ENCODE results near the gene BMP2K. TPM values are rescaled to one million over a fixed set of nuclear protein-coding genes. Genes with fewer than 3 reads are reported as not detected.

Gene BMP2K
- total RNA-seq (22.4 TPM), polyA plus RNA-seq (ENCODE audit: insufficient read depth in 1 of 8, insufficient read length in 8 of 8, low replicate concordance in 1 of 8) (10 to 100 TPM; 11.4 to 20.7 (median 14.9) TPM)
- long read RNA-seq, donor 1, partial matches to known transcripts, result 0 of 1 reads
- long read RNA-seq, donor 1, other reads (novel, unspliced or antisense), result 0 of 1 reads
- long read RNA-seq, donor 2, partial matches to known transcripts, result 0 of 1 reads
- long read RNA-seq, donor 2, other reads (novel, unspliced or antisense), result 0 of 1 reads
- long read RNA-seq, donor 3, partial matches to known transcripts, result 0 of 1 reads
- long read RNA-seq, donor 3, other reads (novel, unspliced or antisense), result 0 of 1 reads
- long read RNA-seq, donor 4, partial matches to known transcripts, result 0 of 1 reads
- long read RNA-seq, donor 4, other reads (novel, unspliced or antisense), result 0 of 1 reads
- long read RNA-seq, donor 5, partial matches to known transcripts, result 0 of 1 reads
- long read RNA-seq, donor 5, other reads (novel, unspliced or antisense), result 0 of 1 reads
- long read RNA-seq, donor 6, partial matches to known transcripts, result 0 of 2 reads
- long read RNA-seq, donor 6, other reads (novel, unspliced or antisense), result 0 of 2 reads
- long read RNA-seq, donor 7, partial matches to known transcripts, result 0 of 1 reads
- long read RNA-seq, donor 7, other reads (novel, unspliced or antisense), result 0 of 1 reads
- long read RNA-seq, donor 8, full-length matches to known transcripts, result 1 of 1 reads
- long read RNA-seq, donor 8, partial matches to known transcripts, result 0 of 1 reads
- long read RNA-seq, donor 8, other reads (novel, unspliced or antisense), result 0 of 1 reads
- long read RNA-seq, donor 9, result 0 reads
- long read RNA-seq, donor 10, partial matches to known transcripts, result 9 of 10 reads
- long read RNA-seq, donor 10, other reads (novel, unspliced or antisense), result 0 of 10 reads
- long read RNA-seq, donor 11, result 0 reads

DNA sequence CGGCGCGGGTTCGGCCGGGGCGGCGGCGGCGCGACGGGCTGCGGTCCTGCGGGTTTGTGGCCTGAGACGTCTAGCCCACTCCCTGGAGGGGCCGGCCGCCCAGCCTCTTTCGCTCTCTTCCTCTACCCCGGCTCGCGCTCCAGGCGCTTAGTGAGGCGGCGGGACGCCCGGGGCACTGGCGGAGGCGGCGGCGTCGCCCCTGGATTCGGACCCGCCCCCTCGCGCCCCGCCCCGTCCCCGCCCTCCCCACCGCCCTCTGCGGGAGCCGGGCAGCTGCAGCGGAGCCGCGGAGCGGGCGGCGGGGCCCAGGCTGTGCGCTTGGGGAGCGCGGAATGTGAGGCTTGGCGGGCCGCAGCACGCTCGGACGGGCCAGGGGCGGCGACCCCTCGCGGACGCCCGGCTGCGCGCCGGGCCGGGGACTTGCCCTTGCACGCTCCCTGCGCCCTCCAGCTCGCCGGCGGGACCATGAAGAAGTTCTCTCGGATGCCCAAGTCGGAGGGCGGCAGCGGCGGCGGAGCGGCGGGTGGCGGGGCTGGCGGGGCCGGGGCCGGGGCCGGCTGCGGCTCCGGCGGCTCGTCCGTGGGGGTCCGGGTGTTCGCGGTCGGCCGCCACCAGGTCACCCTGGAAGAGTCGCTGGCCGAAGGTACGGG is at the start of gene BMP2K:
Gene BMP2K (plus strand): TSS at position 272 of the 650 bp plus-strand sequence. CDS start 194 bp downstream, at position 466.
- Histone ChIP-seq H3K9me3 (replicated peaks; ENCODE audit: control insufficient read depth, low read depth, low read length) (no peaks in the 10 kb centered on the region), H3K4me3 (ENCODE audit: low read length) (peak within 1 kb of the TSS; percentile 93), H3K27ac (ENCODE audit: low read length) (peak within 1 kb of the TSS; percentile 99), H3K4me1 (ENCODE audit: control insufficient read depth, insufficient read depth, low read length) (peaks cover 9% of the 10 kb centered on the region), H3K36me3 (ENCODE audit: control insufficient read depth, insufficient read depth, low read length) (no peaks in the 10 kb centered on the region), H3K27me3 (ENCODE audit: control insufficient read depth, insufficient read depth, low read length) (no peaks in the 10 kb centered on the region)
- WGBS (ENCODE audit: insufficient coverage), result under 1% methylated on average over 64 of the region's 95 CpGs
- peak; percentile 90 for DNase-seq

DNA sequence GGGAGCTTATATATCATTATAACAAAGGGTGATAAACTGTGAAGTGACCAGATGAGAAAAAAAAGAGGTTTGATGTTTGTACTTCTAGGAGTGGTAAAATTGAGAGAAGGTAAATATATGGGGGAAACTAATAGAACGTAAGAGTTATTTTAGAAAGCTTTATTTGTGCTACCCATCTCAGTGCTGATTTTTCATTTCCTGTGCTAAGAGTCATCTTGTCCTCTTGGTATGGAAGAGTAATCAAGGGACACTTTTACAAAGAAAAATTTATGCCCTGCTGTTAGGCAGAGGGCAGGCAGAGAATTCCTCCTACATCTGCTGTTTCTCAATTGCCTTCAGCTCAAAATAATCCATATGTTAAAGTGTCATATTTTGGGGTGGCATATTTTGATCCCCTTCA is 49.6 kb upstream of the BMP2K start:
- H3K27ac ChIP-seq (ENCODE audit: low read length), result no peak overlapping the region
- H3K4me3 ChIP-seq (ENCODE audit: low read length), result no peak overlapping the region
- DNase-seq, result no peak
- no peaks in the 10 kb centered on the region for H3K9me3 ChIP-seq (replicated peaks; ENCODE audit: control insufficient read depth, low read depth, low read length)
- H3K27me3 ChIP-seq (ENCODE audit: control insufficient read depth, insufficient read depth, low read length), result no peaks in the 10 kb centered on the region
- H3K36me3 ChIP-seq (ENCODE audit: control insufficient read depth, insufficient read depth, low read length), result no peaks in the 10 kb centered on the region
- WGBS (ENCODE audit: insufficient coverage), result no CpG with 5 or more reads among the region's 1 CpG
- no peaks in the 10 kb centered on the region for H3K4me1 ChIP-seq (ENCODE audit: control insufficient read depth, insufficient read depth, low read length)

DNA sequence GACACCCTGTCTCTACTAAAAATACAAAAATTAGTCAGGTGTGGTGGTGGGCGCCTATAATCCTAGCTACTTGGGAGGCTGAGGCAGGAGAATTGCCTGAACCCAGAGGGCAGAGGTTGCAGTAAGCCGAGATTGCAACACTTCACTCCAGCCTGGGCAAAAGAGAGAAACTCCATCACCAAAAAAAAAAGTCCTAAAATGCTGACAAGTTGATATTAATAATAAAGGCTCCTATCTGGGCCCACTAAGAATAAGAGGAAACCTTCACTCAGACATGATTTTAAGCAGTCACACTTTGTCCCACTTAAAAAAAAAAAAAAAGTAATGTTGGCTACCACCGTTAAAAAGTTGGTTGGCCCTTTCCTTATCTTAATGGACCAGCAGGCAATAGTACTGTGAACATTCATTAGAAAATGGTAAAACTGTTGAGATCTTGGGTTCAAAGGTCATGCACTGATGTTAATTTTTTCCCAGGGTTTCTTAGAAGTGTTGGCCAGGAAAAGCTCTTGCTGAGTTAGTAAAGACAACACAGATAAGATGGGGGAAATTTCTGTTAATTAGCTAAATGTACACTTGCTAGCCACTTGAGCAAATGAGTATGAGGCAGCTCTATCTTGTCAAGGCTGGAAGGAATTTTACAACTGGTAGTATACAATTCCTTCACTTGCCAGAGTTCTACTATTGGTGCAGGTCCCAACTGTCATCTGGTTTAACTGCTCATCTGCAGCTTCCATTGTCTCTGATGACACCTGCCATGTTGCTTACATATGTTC is 43.6 kb upstream of the BMP2K start:
- Histone ChIP-seq H3K9me3 (replicated peaks; ENCODE audit: control insufficient read depth, low read depth, low read length) (no peaks in the 10 kb centered on the region), H3K4me3 (ENCODE audit: low read length) (no peak overlapping the region), H3K27me3 (ENCODE audit: control insufficient read depth, insufficient read depth, low read length) (no peaks in the 10 kb centered on the region), H3K36me3 (ENCODE audit: control insufficient read depth, insufficient read depth, low read length) (no peaks in the 10 kb centered on the region), H3K4me1 (ENCODE audit: control insufficient read depth, insufficient read depth, low read length) (no peaks in the 10 kb centered on the region), H3K27ac (ENCODE audit: low read length) (no peak overlapping the region)
- WGBS (ENCODE audit: insufficient coverage), result no CpG with 5 or more reads among the region's 3 CpGs
- no peak for DNase-seq

DNA sequence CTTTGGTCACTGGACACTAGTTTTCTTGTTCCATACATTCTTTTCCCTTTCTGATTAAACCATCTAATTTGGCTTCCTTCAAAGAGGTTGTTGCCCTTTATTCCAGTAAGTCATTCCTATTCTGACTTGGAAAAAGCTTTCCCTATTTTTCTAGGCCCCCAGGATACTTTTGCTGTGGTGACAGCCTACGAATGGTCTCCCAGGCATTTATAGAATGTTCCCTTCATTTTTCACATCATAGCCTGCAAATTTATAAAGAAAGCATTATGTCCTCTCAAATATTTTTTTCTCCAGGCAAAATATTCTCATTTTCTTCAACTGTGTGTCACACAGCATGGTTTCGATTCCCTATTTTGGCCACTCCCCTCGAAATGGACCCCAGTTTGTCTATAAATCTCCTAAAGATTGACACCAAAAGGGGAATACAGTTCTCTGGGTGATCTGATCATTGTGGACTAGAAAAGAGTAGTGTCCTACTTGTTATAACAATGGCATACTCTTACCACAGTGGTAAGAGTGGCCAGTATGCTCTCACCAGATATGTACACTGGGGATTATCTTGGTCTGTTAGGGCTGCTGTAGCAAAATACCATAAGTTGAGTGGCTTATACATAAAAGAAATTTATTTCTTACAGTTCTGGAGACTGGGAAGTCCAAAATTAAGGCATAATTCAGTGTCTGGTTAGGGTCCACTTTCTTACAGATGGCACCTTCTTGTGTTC is 41.5 kb upstream of the BMP2K start:
- no peaks in the 10 kb centered on the region for H3K36me3 ChIP-seq (ENCODE audit: control insufficient read depth, insufficient read depth, low read length)
- no peak for DNase-seq
- no peak overlapping the region for H3K4me3 ChIP-seq (ENCODE audit: low read length)
- H3K4me1 ChIP-seq (ENCODE audit: control insufficient read depth, insufficient read depth, low read length), result no peaks in the 10 kb centered on the region
- WGBS (ENCODE audit: insufficient coverage), result 89% methylated on average over 1 of the region's 3 CpGs
- no peaks in the 10 kb centered on the region for H3K27me3 ChIP-seq (ENCODE audit: control insufficient read depth, insufficient read depth, low read length)
- H3K27ac ChIP-seq (ENCODE audit: low read length), result no peak overlapping the region
- no peaks in the 10 kb centered on the region for H3K9me3 ChIP-seq (replicated peaks; ENCODE audit: control insufficient read depth, low read depth, low read length)

DNA sequence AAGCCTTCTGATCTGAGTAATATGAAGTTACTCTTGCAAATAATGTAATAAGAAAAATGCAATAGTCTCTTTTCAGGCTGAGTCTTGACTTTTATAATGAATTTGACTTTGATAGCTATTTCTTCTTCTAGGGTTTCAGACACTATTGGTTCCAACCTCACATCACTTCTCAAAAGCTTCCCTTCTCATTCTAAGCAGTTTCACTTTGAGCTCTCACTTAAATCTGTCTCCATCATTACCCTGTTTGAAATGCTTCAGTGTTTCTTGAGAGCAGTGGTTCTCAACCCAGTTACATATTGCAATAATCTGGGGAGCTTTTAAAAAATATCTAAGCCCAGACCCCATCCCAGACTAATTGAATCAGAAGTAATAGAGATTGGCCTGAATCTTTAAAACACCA is 40.5 kb upstream of the BMP2K start:
- no peak for DNase-seq
- no peak overlapping the region for H3K4me3 ChIP-seq (ENCODE audit: low read length)
- H3K4me1 ChIP-seq (ENCODE audit: control insufficient read depth, insufficient read depth, low read length), result no peaks in the 10 kb centered on the region
- H3K27ac ChIP-seq (ENCODE audit: low read length), result no peak overlapping the region
- no peaks in the 10 kb centered on the region for H3K27me3 ChIP-seq (ENCODE audit: control insufficient read depth, insufficient read depth, low read length)
- H3K9me3 ChIP-seq (replicated peaks; ENCODE audit: control insufficient read depth, low read depth, low read length), result no peaks in the 10 kb centered on the region
- no peaks in the 10 kb centered on the region for H3K36me3 ChIP-seq (ENCODE audit: control insufficient read depth, insufficient read depth, low read length)

DNA sequence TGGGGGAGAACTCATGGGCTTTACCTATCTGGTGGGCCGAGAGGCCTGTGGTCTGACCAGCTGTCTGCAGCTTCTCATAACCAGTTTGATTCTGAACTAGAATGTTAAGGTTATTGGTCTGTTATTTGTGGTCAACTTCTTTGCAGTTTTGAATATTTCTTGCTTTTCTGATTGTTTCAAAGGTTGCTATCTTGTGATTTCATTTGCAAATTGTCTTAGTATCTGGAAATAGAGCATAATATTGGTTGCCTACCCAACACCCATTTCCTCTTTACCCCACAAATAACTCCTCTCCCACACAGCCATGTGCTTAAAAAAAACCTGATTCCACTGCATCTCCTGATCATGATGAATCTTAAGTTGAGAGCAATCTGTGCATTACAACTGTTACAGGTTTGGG is 39.1 kb upstream of the BMP2K start:
- Histone ChIP-seq H3K4me1 (ENCODE audit: control insufficient read depth, insufficient read depth, low read length) (no peaks in the 10 kb centered on the region), H3K36me3 (ENCODE audit: control insufficient read depth, insufficient read depth, low read length) (no peaks in the 10 kb centered on the region), H3K4me3 (ENCODE audit: low read length) (no peak overlapping the region), H3K9me3 (replicated peaks; ENCODE audit: control insufficient read depth, low read depth, low read length) (no peaks in the 10 kb centered on the region), H3K27me3 (ENCODE audit: control insufficient read depth, insufficient read depth, low read length) (no peaks in the 10 kb centered on the region), H3K27ac (ENCODE audit: low read length) (no peak overlapping the region)
- WGBS (ENCODE audit: insufficient coverage), result 89% methylated on average over 1 of the region's 1 CpG
- no peak for DNase-seq

DNA sequence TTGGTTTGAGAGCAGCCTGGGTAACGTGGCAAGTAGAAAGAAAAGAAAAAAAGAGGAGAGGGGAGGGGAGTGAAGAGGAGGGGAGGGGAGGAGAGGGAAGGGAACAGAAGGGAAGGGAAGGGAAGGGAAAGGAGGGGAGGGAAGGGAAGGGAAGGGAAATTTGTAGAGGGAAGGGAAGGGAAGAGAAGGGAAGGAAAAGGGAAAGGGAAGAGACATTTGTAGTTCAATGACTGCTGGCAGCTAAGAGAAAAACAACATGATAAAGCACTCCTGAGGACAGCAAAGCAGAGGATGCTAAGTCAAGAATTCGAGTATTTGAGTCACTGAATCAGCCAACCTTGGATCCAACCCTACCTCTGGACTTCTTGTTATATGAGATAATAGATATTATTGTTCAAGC is 38.2 kb upstream of the BMP2K start:
- H3K4me3 ChIP-seq (ENCODE audit: low read length), result no peak overlapping the region
- no peaks in the 10 kb centered on the region for H3K36me3 ChIP-seq (ENCODE audit: control insufficient read depth, insufficient read depth, low read length)
- no peaks in the 10 kb centered on the region for H3K27me3 ChIP-seq (ENCODE audit: control insufficient read depth, insufficient read depth, low read length)
- H3K4me1 ChIP-seq (ENCODE audit: control insufficient read depth, insufficient read depth, low read length), result no peaks in the 10 kb centered on the region
- H3K27ac ChIP-seq (ENCODE audit: low read length), result no peak overlapping the region
- H3K9me3 ChIP-seq (replicated peaks; ENCODE audit: control insufficient read depth, low read depth, low read length), result no peaks in the 10 kb centered on the region
- no peak for DNase-seq
- WGBS (ENCODE audit: insufficient coverage), result 69% methylated on average over 1 of the region's 2 CpGs

DNA sequence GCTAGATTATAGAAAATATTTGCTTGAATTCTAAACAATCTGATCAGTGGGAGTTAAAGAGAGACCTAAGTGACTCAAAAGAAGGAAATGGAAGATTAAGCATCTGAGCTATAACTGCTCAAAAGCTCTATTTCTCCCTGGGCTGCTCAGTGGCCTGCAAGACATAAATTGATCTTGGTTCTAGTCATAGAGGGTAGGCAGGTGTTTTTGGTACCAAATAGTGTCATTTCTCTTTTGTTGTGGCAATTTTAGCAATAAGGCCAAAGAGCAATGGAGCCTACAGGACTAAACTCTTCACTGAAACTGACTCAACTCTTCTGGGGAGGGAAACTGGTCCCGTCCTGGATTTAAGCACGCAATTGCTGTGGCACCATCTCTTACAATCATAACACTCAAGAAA is 33.9 kb upstream of the BMP2K start:
- WGBS (ENCODE audit: insufficient coverage), result no CpG with 5 or more reads among the region's 2 CpGs
- H3K9me3 ChIP-seq (replicated peaks; ENCODE audit: control insufficient read depth, low read depth, low read length), result peaks cover 2% of the 10 kb centered on the region

DNA sequence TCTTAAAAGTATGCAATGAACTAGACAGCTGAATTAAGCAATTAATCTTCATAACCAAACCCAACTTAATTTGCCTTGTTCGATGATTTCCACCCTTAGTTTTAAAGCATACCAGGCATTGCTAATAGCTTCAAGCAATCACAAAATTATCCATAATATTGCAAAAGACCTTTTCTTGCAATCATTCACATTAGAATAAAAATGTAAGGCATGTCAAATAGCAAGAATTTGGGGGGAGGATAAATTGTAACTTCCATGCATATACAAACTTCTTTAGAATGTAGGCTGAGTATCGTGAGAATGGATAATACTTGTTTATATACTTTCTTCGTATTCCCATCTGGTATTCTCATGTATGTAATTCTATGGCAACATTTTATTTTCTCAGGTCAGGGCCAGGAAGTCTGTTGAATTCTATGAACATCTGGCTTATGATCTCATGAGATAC is 28.7 kb upstream of the BMP2K start:
- peaks cover 2% of the 10 kb centered on the region for H3K9me3 ChIP-seq (replicated peaks; ENCODE audit: control insufficient read depth, low read depth, low read length)

More for the DNA sequence above, 33.9 kb upstream of the BMP2K start:
- Histone ChIP-seq H3K36me3 (ENCODE audit: control insufficient read depth, insufficient read depth, low read length) (no peaks in the 10 kb centered on the region), H3K4me3 (ENCODE audit: low read length) (no peak overlapping the region), H3K4me1 (ENCODE audit: control insufficient read depth, insufficient read depth, low read length) (no peaks in the 10 kb centered on the region), H3K27me3 (ENCODE audit: control insufficient read depth, insufficient read depth, low read length) (no peaks in the 10 kb centered on the region), H3K27ac (ENCODE audit: low read length) (no peak overlapping the region)
- no peak for DNase-seq

More for the DNA sequence above, 28.7 kb upstream of the BMP2K start:
- H3K27ac ChIP-seq (ENCODE audit: low read length), result peak overlapping the region; percentile 31
- H3K4me1 ChIP-seq (ENCODE audit: control insufficient read depth, insufficient read depth, low read length), result peaks cover 4% of the 10 kb centered on the region
- H3K27me3 ChIP-seq (ENCODE audit: control insufficient read depth, insufficient read depth, low read length), result no peaks in the 10 kb centered on the region
- no peak overlapping the region for H3K4me3 ChIP-seq (ENCODE audit: low read length)
- WGBS (ENCODE audit: insufficient coverage), result no CpG with 5 or more reads among the region's 3 CpGs
- H3K36me3 ChIP-seq (ENCODE audit: control insufficient read depth, insufficient read depth, low read length), result no peaks in the 10 kb centered on the region
- DNase-seq, result peak; percentile 79

All from muscle of leg (tissue), 16 donors.